PC-3 (cell line): Measurements from ENCODE around the gene SLC2A9. TPM values are rescaled to one million over a fixed set of nuclear protein-coding genes. Genes with fewer than 3 reads are reported as not detected.

Experiments
- ATAC-seq: fragments of 200-7000 bp; cut with Tn5 transposase; 2 replicates; pipeline ENCODE4 v1.9.1; 2020; ENCODE audit warnings: mild to moderate bottlenecking, moderate library complexity
- BruUV-seq: library from RNA; stranded (reverse); fragments of 400-500 nt; replicated peaks from 2 replicates; lab custom pipeline; 2021; lab: Mats Ljungman, UMichigan
- CTCF ChIA-PET: fragments of 300-600 bp; sonication (Branson Sonifier 250); formaldehyde crosslinking; loops from one replicate; lab custom pipeline; 2022; ENCODE audit warnings: antibody characterized with exemption; lab: Charles Lee
- POLR2A ChIA-PET: fragments of 300-600 bp; sonication (Branson Sonifier 250); formaldehyde crosslinking; loops from one replicate; lab custom pipeline; 2022; ENCODE audit warnings: antibody characterized with exemption; ENCODE audit not compliant: unreplicated experiment; lab: Charles Lee
- DNase-seq: peaks from one replicate; pipeline ENCODE4 v3.0.0-alpha.2; 2015
- H2AFZ ChIP-seq: fragments of 300-600 bp; sonication (generic); 2 replicates; pipeline ENCODE4 v1.6.0; 2016; ENCODE audit warnings: antibody characterized with exemption, low read length
- H3F3A ChIP-seq: fragments of 300-600 bp; sonication (generic); one replicate; pipeline ENCODE4 v1.6.0; 2017; ENCODE audit warnings: antibody characterized with exemption, low read length, control low read depth, mild to moderate bottlenecking; ENCODE audit not compliant: unreplicated experiment
- H3K27ac ChIP-seq: fragments of 300-600 bp; sonication (generic); 2 replicates; pipeline ENCODE4 v1.5.1; 2016; ENCODE audit warnings: mild to moderate bottlenecking, low read length
- H3K27me3 ChIP-seq: fragments of 300-600 bp; sonication (generic); 2 replicates; pipeline ENCODE4 v1.6.1; 2016; ENCODE audit warnings: low read length, mixed read lengths
- H3K36me3 ChIP-seq: fragments of 300-600 bp; sonication (generic); 2 replicates; pipeline ENCODE4 v1.6.1; 2016; ENCODE audit warnings: low read depth, mixed run types, low read length, mixed read lengths
- H3K4me1 ChIP-seq: fragments of 300-600 bp; sonication (generic); 2 replicates; pipeline ENCODE4 v1.5.1; 2016; ENCODE audit warnings: low read length; ENCODE audit not compliant: insufficient read depth
- H3K4me2 ChIP-seq: fragments of 300-600 bp; sonication (generic); 2 replicates; pipeline ENCODE4 v1.6.0; 2016; ENCODE audit warnings: low read length
- H3K4me3 ChIP-seq: fragments of 300-600 bp; sonication (generic); 2 replicates; pipeline ENCODE4 v1.5.1; 2016; ENCODE audit warnings: mild to moderate bottlenecking, low read length, mixed read lengths
- H3K79me2 ChIP-seq: fragments of 300-600 bp; sonication (generic); 2 replicates; pipeline ENCODE4 v1.6.1; 2017; ENCODE audit warnings: low read length, mixed read lengths
- H3K9ac ChIP-seq: fragments of 300-600 bp; sonication (generic); 2 replicates; pipeline ENCODE4 v1.6.0; 2016; ENCODE audit warnings: mild to moderate bottlenecking, low read length
- H3K9me2 ChIP-seq: fragments of 300-600 bp; sonication (generic); replicated peaks from 2 replicates; pipeline ENCODE4 v1.6.1; 2016; ENCODE audit warnings: mixed run types, low read length, mixed read lengths
- H3K9me3 ChIP-seq: fragments of 300-600 bp; sonication (generic); 2 replicates; pipeline ENCODE4 v1.6.1; 2016; ENCODE audit warnings: low read length, mixed read lengths
- H4K20me1 ChIP-seq: fragments of 300-600 bp; sonication (generic); 2 replicates; pipeline ENCODE4 v1.6.1; 2016; ENCODE audit warnings: low read length, mixed read lengths
- CTCF ChIP-seq: fragments of 300-600 bp; sonication (generic); conservative IDR thresholded peaks from 2 replicates; pipeline ENCODE4 v1.5.1; 2017; ENCODE audit warnings: antibody characterized with exemption, low read depth, mild to moderate bottlenecking, low read length
- EZH2 ChIP-seq: fragments of 300-600 bp; sonication (generic); IDR thresholded peaks from one replicate; pipeline ENCODE4 v1.6.1; 2017; ENCODE audit warnings: antibody characterized with exemption, mild to moderate bottlenecking, low read length; ENCODE audit not compliant: unreplicated experiment
- EZH2phosphoT487 ChIP-seq: fragments of 300-600 bp; sonication (generic); IDR thresholded peaks from 2 replicates; pipeline ENCODE4 v1.6.1; 2018; ENCODE audit warnings: mild to moderate bottlenecking, antibody characterized with exemption, low read length, borderline replicate concordance
- intact Hi-C: fragments of 100-400 bp; cut with micrococcal nuclease; formaldehyde crosslinking; loops from 2 replicates; pipeline ENCODE4 v1.9.0; 2023
- total RNA-seq: library from RNA; depleted of rRNA; stranded (reverse); fragments of >200 nt; gene quantifications from 2 replicates; pipeline ENCODE4 v1.2.3, GENCODE V29; 2014

SLC2A9 gene
- total RNA-seq, 1 experiment from 2014 or later = 0.11 TPM

- H3K9me3 ChIP-seq = no peaks in the 10 kb centered on the region
- intact Hi-C loops = no loop called here
- no peak overlapping the region for H3K4me2 ChIP-seq
- no peak overlapping the region for H2AFZ ChIP-seq
- H3K4me3 ChIP-seq = no peak overlapping the region
- ChIA-PET POLR2A (no interaction called here), CTCF (no interaction called here)
- H3F3A ChIP-seq = no peaks in the 10 kb centered on the region
- H3K36me3 ChIP-seq = no peaks in the 10 kb centered on the region
- TF ChIP-seq EZH2 = no peak
- TF ChIP-seq EZH2phosphoT487 = no peak
- TF ChIP-seq CTCF = no peak
- H3K27me3 ChIP-seq = no peaks in the 10 kb centered on the region
- no TSS peak for BruUV-seq
- no peak overlapping the region for H3K27ac ChIP-seq
- H4K20me1 ChIP-seq = no peaks in the 10 kb centered on the region
- DNase-seq (no peak), ATAC-seq (no peak)
- no peaks in the 10 kb centered on the region for H3K9me2 ChIP-seq
- no peak overlapping the region for H3K9ac ChIP-seq
- H3K79me2 ChIP-seq = no peaks in the 10 kb centered on the region
- H3K4me1 ChIP-seq = no peaks in the 10 kb centered on the region
Observed at GRCh38 chr4:10050721-10051120, 29.4 kb upstream of the SLC2A9 start.

- intact Hi-C loops = no loop called here
- CTCF ChIA-PET = no interaction called here
Observed at GRCh38 chr4:10050261-10050661, 29.0 kb upstream of the SLC2A9 start.

More at GRCh38 chr4:10050261-10050661, 29.0 kb upstream of the SLC2A9 start:
- H3K9me2 ChIP-seq = no peaks in the 10 kb centered on the region
- no TSS peak for BruUV-seq
- POLR2A ChIA-PET = no interaction called here
- DNase-seq (no peak), ATAC-seq (no peak)
- H3K36me3 ChIP-seq = no peaks in the 10 kb centered on the region
- no peaks in the 10 kb centered on the region for H3F3A ChIP-seq
- no peak overlapping the region for H3K4me2 ChIP-seq
- no peaks in the 10 kb centered on the region for H3K27me3 ChIP-seq
- no peak overlapping the region for H3K9ac ChIP-seq
- no peaks in the 10 kb centered on the region for H3K79me2 ChIP-seq
- H4K20me1 ChIP-seq = no peaks in the 10 kb centered on the region
- no peaks in the 10 kb centered on the region for H3K4me1 ChIP-seq
- no peak overlapping the region for H3K4me3 ChIP-seq
- TF ChIP-seq CTCF = no peak
- no peak overlapping the region for H2AFZ ChIP-seq
- no peaks in the 10 kb centered on the region for H3K9me3 ChIP-seq
- H3K27ac ChIP-seq = no peak overlapping the region
